Mesenchymal stem cell (in vitro differentiated cells and primary cell): ENCODE data around the gene FAM76A.
"Not testable (repeated sequence)": the region's sequence is repeated elsewhere in the genome, so short reads cannot be mapped to it uniquely, and the experiment has no call there.

ENCODE experiments used
- DNase-seq: peaks from one replicate; pipeline ENCODE4 v3.0.0-alpha.2; 2013
- H2AFZ ChIP-seq: one replicate; pipeline ENCODE4 v1.6.1; 2013; ENCODE audit warnings: low read depth, mild to moderate bottlenecking, control low read depth, inconsistent platforms, low read length, moderate library complexity
- H2AK5ac ChIP-seq: 2 replicates; pipeline ENCODE4 v1.6.1; 2013; ENCODE audit warnings: low read length, moderate library complexity, mild to moderate bottlenecking, inconsistent platforms; ENCODE audit not compliant: severe bottlenecking
- H2BK120ac ChIP-seq: one replicate; pipeline ENCODE4 v1.6.1; 2013; ENCODE audit warnings: low read depth, mild to moderate bottlenecking, inconsistent platforms, low read length, moderate library complexity
- H2BK12ac ChIP-seq, 2 experiments: one replicate each; pipeline ENCODE4 v1.6.1; 2013; ENCODE audit warnings: inconsistent platforms in 2 of 2, low read length in 2 of 2, mild to moderate bottlenecking in 2 of 2, moderate library complexity in 2 of 2, control low read depth in 1 of 2
- H2BK15ac ChIP-seq: one replicate; pipeline ENCODE4 v1.6.1; 2013; ENCODE audit warnings: mild to moderate bottlenecking, low read depth, inconsistent platforms; ENCODE audit not compliant: poor library complexity, severe bottlenecking
- H2BK5ac ChIP-seq: 2 replicates; pipeline ENCODE4 v1.6.1; 2013; ENCODE audit warnings: low read depth, mild to moderate bottlenecking, low read length, control low read depth, inconsistent platforms; ENCODE audit not compliant: poor library complexity, severe bottlenecking
- H3K14ac ChIP-seq, 2 experiments: one replicate each; pipeline ENCODE4 v1.6.1; 2013; ENCODE audit warnings: inconsistent platforms in 2 of 2, low read length in 2 of 2, control low read depth in 1 of 2, mild to moderate bottlenecking in 1 of 2, moderate library complexity in 1 of 2
- H3K18ac ChIP-seq, 2 experiments: one replicate each; pipeline ENCODE4 v1.6.1; 2013; ENCODE audit warnings: inconsistent platforms in 2 of 2, low read length in 2 of 2, control low read depth in 1 of 2, low read depth in 1 of 2, mild to moderate bottlenecking in 1 of 2
- H3K23ac ChIP-seq, 2 experiments: one replicate each; pipeline ENCODE4 v1.6.1; 2013; ENCODE audit warnings: inconsistent platforms in 2 of 2, low read length in 2 of 2, mild to moderate bottlenecking in 2 of 2, moderate library complexity in 2 of 2, control low read depth in 1 of 2
- H3K27ac ChIP-seq: 2 replicates; pipeline ENCODE4 v1.5.1; 2013; ENCODE audit warnings: mild to moderate bottlenecking, moderate library complexity, low read length, control low read depth, inconsistent platforms; ENCODE audit not compliant: poor library complexity, severe bottlenecking
- H3K27me3 ChIP-seq, 2 experiments: 2 replicates each; pipeline versions ENCODE4 v1.6.1 to v1.7.0; 2013; ENCODE audit warnings: low read length in 2 of 2, mild to moderate bottlenecking in 2 of 2, moderate library complexity in 2 of 2, control low read depth in 1 of 2, inconsistent platforms in 1 of 2; ENCODE audit not compliant: control insufficient read depth in 1 of 2, insufficient read depth in 1 of 2
- H3K36me3 ChIP-seq, 2 experiments: 2 replicates each; pipeline versions ENCODE4 v1.6.1 to v1.7.0; 2013; ENCODE audit warnings: low read length in 2 of 2, control low read depth in 1 of 2, inconsistent platforms in 1 of 2, low read depth in 1 of 2, mild to moderate bottlenecking in 1 of 2; ENCODE audit not compliant: insufficient read depth in 2 of 2, control insufficient read depth in 1 of 2
- H3K4ac ChIP-seq, 2 experiments: one replicate each; pipeline ENCODE4 v1.6.1; 2013; ENCODE audit warnings: inconsistent platforms in 2 of 2, low read length in 2 of 2, mild to moderate bottlenecking in 2 of 2, moderate library complexity in 2 of 2, control low read depth in 1 of 2, low read depth in 1 of 2
- H3K4me1 ChIP-seq: 2 replicates; pipeline ENCODE4 v1.6.1; 2013; ENCODE audit warnings: low read depth, low read length, control low read depth; ENCODE audit not compliant: control insufficient read depth, insufficient read depth
- H3K4me2 ChIP-seq: 2 replicates; pipeline ENCODE4 v1.6.1; 2013; ENCODE audit warnings: low read length, mild to moderate bottlenecking, inconsistent platforms; ENCODE audit not compliant: poor library complexity, severe bottlenecking
- H3K4me3 ChIP-seq, 2 experiments: 2 replicates each; pipeline versions ENCODE4 v1.5.1 to v1.7.0; 2013; ENCODE audit warnings: low read length in 2 of 2, mild to moderate bottlenecking in 2 of 2, control low read depth in 1 of 2, low read depth in 1 of 2; ENCODE audit not compliant: insufficient read depth in 1 of 2
- H3K79me1 ChIP-seq: replicated peaks from 2 replicates; pipeline ENCODE4 v1.6.1; 2013; ENCODE audit warnings: mild to moderate bottlenecking, control low read depth, low read length, inconsistent platforms; ENCODE audit not compliant: poor library complexity, severe bottlenecking
- H3K9ac ChIP-seq: 2 replicates; pipeline ENCODE4 v1.7.0; 2013; ENCODE audit warnings: mild to moderate bottlenecking, low read length, moderate library complexity
- H3K9me3 ChIP-seq: 2 replicates; pipeline ENCODE4 v1.7.0; 2013; ENCODE audit warnings: mild to moderate bottlenecking, low read length; ENCODE audit not compliant: control insufficient read depth
- H4K8ac ChIP-seq: one replicate; pipeline ENCODE4 v1.6.1; 2013; ENCODE audit warnings: inconsistent platforms, mild to moderate bottlenecking, low read length, moderate library complexity
- H4K91ac ChIP-seq: one replicate; pipeline ENCODE4 v1.6.1; 2013; ENCODE audit warnings: mild to moderate bottlenecking, low read length, inconsistent platforms
- WGBS: methylation state at CpG from one replicate; pipeline ENCODE4 v1.1.7; 2013; ENCODE audit warnings: mixed read lengths; 5-methylcytosine and 5-hydroxymethylcytosine counted together

FAM76A gene

DNA sequence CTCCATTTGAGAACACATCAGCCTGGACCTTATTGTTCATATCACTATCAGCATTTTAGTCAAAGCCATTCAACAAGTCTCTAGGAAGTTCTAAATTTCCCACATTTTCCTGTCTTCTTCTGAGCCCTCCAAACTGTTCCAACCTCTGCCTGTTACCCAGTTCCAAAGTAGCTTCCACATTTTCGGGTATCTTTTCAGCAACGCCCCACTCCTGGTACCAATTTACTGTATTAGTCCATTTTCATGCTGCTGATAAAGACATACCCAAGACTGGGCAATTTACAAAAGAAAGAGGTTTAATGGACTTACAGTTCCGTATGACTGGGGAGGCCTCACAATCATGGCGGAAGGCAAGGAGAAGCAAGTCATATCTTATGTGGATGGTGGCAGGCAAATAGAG lies 44.2 kb upstream of the FAM76A start:
- WGBS: 100% methylated on average over 2 of the region's 4 CpGs
- not testable (repeated sequence) for H3K27ac ChIP-seq, H3K36me3 ChIP-seq, H2AFZ ChIP-seq, H2AK5ac ChIP-seq, H3K4me1 ChIP-seq, DNase-seq, H2BK15ac ChIP-seq, H3K9ac ChIP-seq, H4K91ac ChIP-seq, H3K4me3 ChIP-seq, H4K8ac ChIP-seq, H3K23ac ChIP-seq, H3K14ac ChIP-seq, H3K18ac ChIP-seq, H3K27me3 ChIP-seq, H2BK5ac ChIP-seq, H2BK120ac ChIP-seq, H3K79me1 ChIP-seq, H2BK12ac ChIP-seq, H3K4ac ChIP-seq, H3K4me2 ChIP-seq
- peaks cover 12% of the 10 kb centered on the region for H3K9me3 ChIP-seq

DNA sequence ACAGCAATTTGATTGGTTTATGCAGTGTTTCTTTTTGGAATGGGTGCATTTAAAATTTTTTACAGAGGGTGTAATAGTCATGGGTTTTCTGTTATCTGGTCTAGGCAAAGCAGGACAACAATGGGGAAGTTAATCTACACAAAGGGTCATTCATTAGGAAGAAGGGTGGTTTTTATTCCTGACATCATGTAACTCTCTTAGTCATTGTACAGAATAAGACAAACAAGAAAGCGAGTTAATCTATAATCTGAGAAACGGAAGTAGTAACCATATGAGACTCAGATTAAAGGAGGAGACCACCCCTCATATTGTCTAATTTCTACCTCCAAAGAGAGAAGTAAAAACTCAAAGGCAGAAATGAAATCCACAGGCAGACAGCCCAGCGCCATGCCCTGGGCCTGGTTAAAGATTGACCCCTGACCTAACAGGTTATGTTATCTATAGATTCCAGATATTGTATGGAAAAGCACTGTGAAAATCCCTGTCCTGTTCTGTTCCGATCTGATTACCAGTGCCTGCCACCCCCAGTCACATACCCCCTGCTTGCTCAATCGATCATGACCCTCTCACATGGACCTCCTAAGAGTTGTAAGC lies 43.3 kb upstream of the FAM76A start:
- Histone ChIP-seq H3K9ac (no peak overlapping the region), H2BK5ac (no peak overlapping the region), H2BK15ac (no peak overlapping the region), H2AK5ac (no peak overlapping the region), H2BK120ac (no peak overlapping the region), H4K8ac (no peak overlapping the region), H3K4me1 (no peaks in the 10 kb centered on the region), H3K4ac (no peak overlapping the region), H3K23ac (no peak overlapping the region), H2BK12ac (no peak overlapping the region), H3K36me3 (no peaks in the 10 kb centered on the region), H3K9me3 (peaks cover 12% of the 10 kb centered on the region), H3K14ac (no peak overlapping the region), H3K18ac (no peak overlapping the region), H4K91ac (no peak overlapping the region), H3K4me3 (no peak overlapping the region), H3K79me1 (no peaks in the 10 kb centered on the region), H3K27me3 (peaks cover 0 to 6% of the 10 kb centered on the region in 2 experiments), H3K27ac (no peak overlapping the region), H2AFZ (no peak overlapping the region), H3K4me2 (no peak overlapping the region)
- 85% methylated on average over 4 of the region's 5 CpGs for WGBS
- no peak for DNase-seq

DNA sequence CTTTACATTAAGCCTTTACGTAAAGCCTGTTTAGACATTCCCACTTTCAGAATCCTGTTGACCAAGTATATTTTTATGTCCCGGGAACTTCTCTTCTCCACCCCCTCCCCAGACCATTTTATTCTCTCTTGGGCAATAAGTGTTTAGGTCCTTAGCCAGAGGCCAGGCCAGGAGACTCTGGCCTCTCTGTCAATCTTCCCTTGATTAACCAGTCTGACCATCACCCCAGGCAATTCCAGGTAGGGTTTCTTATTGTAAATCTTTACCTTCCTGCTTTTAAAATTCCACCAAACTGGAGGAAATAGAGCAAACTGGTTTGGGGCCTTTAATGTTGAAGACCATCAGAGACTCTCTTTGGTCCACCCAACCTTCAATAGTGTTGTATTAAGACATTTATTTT lies 41.6 kb upstream of the FAM76A start:
- Histone ChIP-seq H3K79me1 (no peaks in the 10 kb centered on the region), H2AFZ (no peak overlapping the region), H2BK15ac (no peak overlapping the region), H3K4me3 (no peak overlapping the region), H2AK5ac (no peak overlapping the region), H3K4me2 (no peak overlapping the region), H3K27ac (no peak overlapping the region), H2BK120ac (no peak overlapping the region), H3K36me3 (no peaks in the 10 kb centered on the region), H3K4ac (no peak overlapping the region), H3K4me1 (no peaks in the 10 kb centered on the region), H3K9me3 (peaks cover 12% of the 10 kb centered on the region), H2BK12ac (no peak overlapping the region), H4K8ac (no peak overlapping the region), H4K91ac (no peak overlapping the region), H3K27me3 (peaks cover 0 to 6% of the 10 kb centered on the region in 2 experiments), H3K23ac (no peak overlapping the region), H3K18ac (no peak overlapping the region), H3K14ac (no peak overlapping the region), H3K9ac (no peak overlapping the region), H2BK5ac (no peak overlapping the region)
- no peak for DNase-seq
- WGBS: 93% methylated on average over 2 of the region's 2 CpGs

DNA sequence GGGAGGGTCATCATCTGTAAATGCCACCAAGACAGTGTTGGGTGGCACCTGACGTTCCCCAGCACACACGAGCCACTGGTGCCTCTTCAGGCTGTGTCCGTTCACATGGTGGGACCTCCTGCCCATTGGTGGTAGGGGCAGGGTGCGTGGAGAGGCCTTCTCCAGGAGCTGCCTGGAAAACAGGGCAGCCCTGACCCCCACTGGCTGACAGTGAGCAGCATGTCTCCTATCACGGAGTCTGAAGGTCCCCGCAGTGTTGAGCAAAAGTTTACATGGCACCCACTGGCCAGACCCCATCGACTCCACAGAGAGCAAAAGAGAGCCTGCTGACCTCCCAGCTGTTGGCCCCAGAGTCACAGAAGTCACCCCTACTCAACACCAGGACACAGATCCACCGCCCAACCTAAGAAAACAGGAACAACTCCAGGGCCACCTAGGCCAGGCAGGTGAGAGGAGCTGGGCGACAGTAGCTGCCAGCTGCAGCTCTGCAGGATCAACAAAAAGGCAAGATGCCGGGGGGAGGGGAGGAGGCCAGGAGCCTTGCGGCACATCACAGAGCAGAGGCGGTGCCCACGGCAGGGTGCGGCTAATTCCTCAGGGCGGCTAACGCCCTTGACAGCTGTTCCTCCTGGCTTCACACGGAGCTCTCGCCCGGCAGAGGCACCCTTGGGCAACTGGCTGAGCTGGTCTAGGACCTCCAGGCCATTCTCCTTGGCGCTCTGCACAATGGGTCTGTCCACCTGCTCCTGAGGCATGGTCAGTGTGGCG lies 39.4 kb upstream of the FAM76A start:
- H2BK5ac ChIP-seq: no peak overlapping the region
- no peak overlapping the region for H4K91ac ChIP-seq
- no peak overlapping the region for H4K8ac ChIP-seq

More for the DNA sequence above, 39.4 kb upstream of the FAM76A start:
- H3K18ac ChIP-seq: no peak overlapping the region
- H3K27ac ChIP-seq: no peak overlapping the region
- H3K4me1 ChIP-seq: no peaks in the 10 kb centered on the region
- peaks cover 11% of the 10 kb centered on the region for H3K9me3 ChIP-seq
- H3K4me3 ChIP-seq: no peak overlapping the region
- H3K4ac ChIP-seq: no peak overlapping the region
- no peaks in the 10 kb centered on the region for H3K79me1 ChIP-seq
- no peak overlapping the region for H2BK15ac ChIP-seq
- H3K36me3 ChIP-seq: no peaks in the 10 kb centered on the region
- no peak overlapping the region for H3K14ac ChIP-seq
- H3K9ac ChIP-seq: no peak overlapping the region
- no peak overlapping the region for H3K4me2 ChIP-seq
- H3K23ac ChIP-seq: no peak overlapping the region
- peaks cover 0 to 6% of the 10 kb centered on the region in 2 experiments for H3K27me3 ChIP-seq
- H2BK12ac ChIP-seq: no peak overlapping the region
- no peak overlapping the region for H2AK5ac ChIP-seq
- WGBS: 69% methylated on average over 21 of the region's 21 CpGs
- H2BK120ac ChIP-seq: no peak overlapping the region
- DNase-seq: no peak
- no peak overlapping the region for H2AFZ ChIP-seq
